ENCODE measurements around the gene PGAP3.

Gene PGAP3

DNA sequence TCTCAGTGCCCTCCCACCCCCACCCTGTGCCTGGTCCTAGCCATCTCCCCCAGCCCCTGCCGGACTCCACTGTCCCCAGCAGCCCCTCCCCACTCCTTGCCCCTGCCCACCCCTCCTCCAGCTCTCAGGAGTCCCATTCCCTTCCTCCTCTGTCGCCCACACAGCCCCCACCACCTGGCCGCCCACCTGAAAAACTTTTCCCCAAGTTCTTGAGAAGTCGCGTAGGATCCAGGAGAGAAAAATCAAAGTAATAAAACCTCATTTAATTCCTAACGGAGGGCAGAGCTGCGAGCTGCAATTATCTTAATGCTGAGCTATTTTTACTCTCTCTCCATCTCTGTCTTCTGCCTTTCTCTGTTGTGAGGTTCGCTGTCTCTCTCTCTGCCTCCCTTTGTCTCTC is 63.5 kb downstream of the PGAP3 start:
- no peak for DNase-seq (ENCODE audit: low read depth in 1 of 2, low spot score in 1 of 2)

- DNase-seq (ENCODE audit: low read depth in 1 of 2, low spot score in 1 of 2) = peak; percentile 75 to 80
Observed at GRCh38 chr17:39623356-39623950, 64.4 kb downstream of the PGAP3 start.

GRCh38 chr17:39622380-39623006 is 65.4 kb downstream of the PGAP3 start:
- peak in 1 of 2 donors; percentile 19 for DNase-seq (ENCODE audit: low read depth in 1 of 2, low spot score in 1 of 2)

GRCh38 chr17:39621523-39622379 is 66.1 kb downstream of the PGAP3 start:
- peak; percentile 82 to 92 for DNase-seq (ENCODE audit: low read depth in 1 of 2, low spot score in 1 of 2)
